HCT116 (cell line): ENCODE measurements around the gene GZF1.

Experiments used
- CEBPB ChIP-seq: IDR thresholded peaks from 2 replicates; pipeline ENCODE4 v1.6.1; 2012; ENCODE audit warnings: low read depth
- EZH2 ChIP-seq: fragments of 200-600 bp; sonication (generic); IDR thresholded peaks from 2 replicates; pipeline ENCODE4 v1.6.1; 2017; ENCODE audit warnings: antibody characterized with exemption, mixed run types
- EZH2phosphoT487 ChIP-seq: fragments of 200-600 bp; IDR thresholded peaks from 2 replicates; pipeline ENCODE4 v1.6.1; 2018; ENCODE audit warnings: antibody characterized with exemption, borderline replicate concordance
- MAX ChIP-seq: IDR thresholded peaks from 2 replicates; pipeline ENCODE4 v1.6.1; 2012
- POLR2A ChIP-seq: IDR thresholded peaks from 2 replicates; pipeline ENCODE4 v1.7.0; 2011; ENCODE audit warnings: borderline replicate concordance; ENCODE audit not compliant: insufficient read depth, insufficient read length; ENCODE audit errors: extremely low read depth
- YY1 ChIP-seq: IDR thresholded peaks from 2 replicates; pipeline ENCODE4 v1.6.1; 2011; ENCODE audit warnings: low read length, low read depth, moderate library complexity, mild to moderate bottlenecking; ENCODE audit not compliant: insufficient replicate concordance; ENCODE audit errors: extremely low read depth
- ZFX ChIP-seq: fragments of 450-650 bp; IDR thresholded peaks from 2 replicates; pipeline ENCODE4 v1.6.1; 2017
- ZNF274 ChIP-seq: fragments of 200-500 bp; sonication (Bioruptor generic); IDR thresholded peaks from 2 replicates; pipeline ENCODE4 v1.6.1; 2014; ENCODE audit warnings: mild to moderate bottlenecking, low read depth, low read length, inconsistent platforms
- TF ChIP-seq, protein P1 (sequence below), 3 experiments: fragments of 200-600 bp in 1 of 3; sonication (generic) in 1 of 3; IDR thresholded peaks in 2 of 3; conservative IDR thresholded peaks in 1 of 3; 2 replicates each; pipeline ENCODE4 v1.5.1; 2012 to 2017; ENCODE audit warnings: low read depth in 2 of 3, low read length in 2 of 3, antibody characterized with exemption in 1 of 3, borderline replicate concordance in 1 of 3, control low read depth in 1 of 3, mild to moderate bottlenecking in 1 of 3, mixed read lengths in 1 of 3, mixed run types in 1 of 3, moderate library complexity in 1 of 3; ENCODE audit not compliant: insufficient read depth in 1 of 3
- TF ChIP-seq, protein P2 (sequence below): IDR thresholded peaks from 2 replicates; pipeline ENCODE4 v1.6.1; 2012; ENCODE audit warnings: low read depth

GRCh38 chr20:23347791-23348190 is 14.2 kb upstream of the GZF1 start:
- TF ChIP-seq YY1: no peak
- TF ChIP-seq, protein P1, sequence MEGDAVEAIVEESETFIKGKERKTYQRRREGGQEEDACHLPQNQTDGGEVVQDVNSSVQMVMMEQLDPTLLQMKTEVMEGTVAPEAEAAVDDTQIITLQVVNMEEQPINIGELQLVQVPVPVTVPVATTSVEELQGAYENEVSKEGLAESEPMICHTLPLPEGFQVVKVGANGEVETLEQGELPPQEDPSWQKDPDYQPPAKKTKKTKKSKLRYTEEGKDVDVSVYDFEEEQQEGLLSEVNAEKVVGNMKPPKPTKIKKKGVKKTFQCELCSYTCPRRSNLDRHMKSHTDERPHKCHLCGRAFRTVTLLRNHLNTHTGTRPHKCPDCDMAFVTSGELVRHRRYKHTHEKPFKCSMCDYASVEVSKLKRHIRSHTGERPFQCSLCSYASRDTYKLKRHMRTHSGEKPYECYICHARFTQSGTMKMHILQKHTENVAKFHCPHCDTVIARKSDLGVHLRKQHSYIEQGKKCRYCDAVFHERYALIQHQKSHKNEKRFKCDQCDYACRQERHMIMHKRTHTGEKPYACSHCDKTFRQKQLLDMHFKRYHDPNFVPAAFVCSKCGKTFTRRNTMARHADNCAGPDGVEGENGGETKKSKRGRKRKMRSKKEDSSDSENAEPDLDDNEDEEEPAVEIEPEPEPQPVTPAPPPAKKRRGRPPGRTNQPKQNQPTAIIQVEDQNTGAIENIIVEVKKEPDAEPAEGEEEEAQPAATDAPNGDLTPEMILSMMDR (IDR thresholded peaks at IDR 0.05 in 2 of 3, conservative IDR thresholded peaks at IDR 0.05 in 1 of 3; ENCODE audit: borderline replicate concordance in 1 of 3, insufficient read depth in 1 of 3, low read depth in 2 of 3, low read length in 2 of 3): no peak
- no peak for TF ChIP-seq EZH2
- TF ChIP-seq ZNF274: no peak
- TF ChIP-seq MAX: no peak
- TF ChIP-seq POLR2A: no peak
- no peak for TF ChIP-seq EZH2phosphoT487
- TF ChIP-seq ZFX: no peak
- no peak for TF ChIP-seq CEBPB
- TF ChIP-seq, protein P2, sequence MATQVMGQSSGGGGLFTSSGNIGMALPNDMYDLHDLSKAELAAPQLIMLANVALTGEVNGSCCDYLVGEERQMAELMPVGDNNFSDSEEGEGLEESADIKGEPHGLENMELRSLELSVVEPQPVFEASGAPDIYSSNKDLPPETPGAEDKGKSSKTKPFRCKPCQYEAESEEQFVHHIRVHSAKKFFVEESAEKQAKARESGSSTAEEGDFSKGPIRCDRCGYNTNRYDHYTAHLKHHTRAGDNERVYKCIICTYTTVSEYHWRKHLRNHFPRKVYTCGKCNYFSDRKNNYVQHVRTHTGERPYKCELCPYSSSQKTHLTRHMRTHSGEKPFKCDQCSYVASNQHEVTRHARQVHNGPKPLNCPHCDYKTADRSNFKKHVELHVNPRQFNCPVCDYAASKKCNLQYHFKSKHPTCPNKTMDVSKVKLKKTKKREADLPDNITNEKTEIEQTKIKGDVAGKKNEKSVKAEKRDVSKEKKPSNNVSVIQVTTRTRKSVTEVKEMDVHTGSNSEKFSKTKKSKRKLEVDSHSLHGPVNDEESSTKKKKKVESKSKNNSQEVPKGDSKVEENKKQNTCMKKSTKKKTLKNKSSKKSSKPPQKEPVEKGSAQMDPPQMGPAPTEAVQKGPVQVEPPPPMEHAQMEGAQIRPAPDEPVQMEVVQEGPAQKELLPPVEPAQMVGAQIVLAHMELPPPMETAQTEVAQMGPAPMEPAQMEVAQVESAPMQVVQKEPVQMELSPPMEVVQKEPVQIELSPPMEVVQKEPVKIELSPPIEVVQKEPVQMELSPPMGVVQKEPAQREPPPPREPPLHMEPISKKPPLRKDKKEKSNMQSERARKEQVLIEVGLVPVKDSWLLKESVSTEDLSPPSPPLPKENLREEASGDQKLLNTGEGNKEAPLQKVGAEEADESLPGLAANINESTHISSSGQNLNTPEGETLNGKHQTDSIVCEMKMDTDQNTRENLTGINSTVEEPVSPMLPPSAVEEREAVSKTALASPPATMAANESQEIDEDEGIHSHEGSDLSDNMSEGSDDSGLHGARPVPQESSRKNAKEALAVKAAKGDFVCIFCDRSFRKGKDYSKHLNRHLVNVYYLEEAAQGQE: no peak
